Testis (tissue), 3 donors: ENCODE results near the gene HSD17B8. TPM values are rescaled to one million over a fixed set of nuclear protein-coding genes. Genes with fewer than 3 reads are reported as not detected.

Source experiments
- DNase-seq: peaks from one replicate; pipeline ENCODE4 v3.0.0-alpha.2; 2019
- H3K27ac ChIP-seq, 2 donors: fragments of 200-600 bp; sonication (generic); one replicate each; pipeline ENCODE4 v1.5.1; 2019
- H3K27me3 ChIP-seq: fragments of 200-600 bp; sonication (generic); one replicate; pipeline ENCODE4 v1.5.1; 2019
- H3K36me3 ChIP-seq: fragments of 200-600 bp; sonication (generic); one replicate; pipeline ENCODE4 v1.5.1; 2017; ENCODE audit warnings: low read depth; ENCODE audit errors: missing control alignments
- H3K4me1 ChIP-seq: fragments of 200-600 bp; sonication (generic); one replicate; pipeline ENCODE4 v1.5.1; 2019
- H3K4me3 ChIP-seq, 2 donors: fragments of 200-600 bp; sonication (generic); one replicate each; pipeline ENCODE4 v1.5.1; 2017 to 2019
- H3K9me3 ChIP-seq: fragments of 200-600 bp; sonication (generic); one replicate; pipeline ENCODE4 v1.5.1; 2017
- CTCF ChIP-seq, 3 experiments: fragments of 450-650 bp in 2 of 3; fragments of 200-600 bp in 1 of 3; sonication (generic) in 1 of 3; IDR thresholded peaks; one replicate each; pipeline ENCODE4 v1.5.1; 2016 to 2019; ENCODE audit warnings: antibody characterized with exemption in 3 of 3, mild to moderate bottlenecking in 2 of 3, moderate library complexity in 1 of 3
- POLR2A ChIP-seq: fragments of 450-650 bp; IDR thresholded peaks from one replicate; pipeline ENCODE4 v1.6.1; 2017; ENCODE audit warnings: antibody characterized with exemption, mild to moderate bottlenecking, moderate library complexity
- WGBS, 2 donors: methylation state at CpG; one replicate each; pipeline ENCODE4 v1.1.5; 2018; 5-methylcytosine and 5-hydroxymethylcytosine counted together
- intact Hi-C: fragments of 100-400 bp; cut with DNase I; formaldehyde crosslinking; loops from one replicate; pipeline ENCODE4 v1.15.1; 2023; ENCODE audit warnings: low total_unique reads
- polyA plus RNA-seq: library from polyadenylated mRNA; stranded (reverse); fragments of 350-450 nt; fragmentation: Illumina TruSeq; extraction: RNeasy Lipid Tissue Mini Kit (QIAGEN cat#74804); gene quantifications from one replicate; pipeline ENCODE4 v1.2.3, GENCODE V29; 2014; ENCODE audit warnings: low read depth, low replicate concordance; ENCODE audit not compliant: insufficient read depth
- total RNA-seq, 2 donors: library from RNA; depleted of rRNA; stranded (reverse); fragments of >200 nt; gene quantifications; one replicate each; pipeline ENCODE4 v1.2.3, GENCODE V29; 2016

The HSD17B8 gene
- total and polyA plus RNA-seq, 3 donors from 2014 or later: 11.2 to 26.3 (median 25.4) TPM

GRCh38 chr6:33164665-33165373, 39.6 kb upstream of the HSD17B8 start:
- 69 to 77% methylated on average over 13 to 14 of the region's 14 CpGs for WGBS, 2 donors
- DNase-seq: no peak

GRCh38 chr6:33165581-33166258, 38.7 kb upstream of the HSD17B8 start:
- intact Hi-C loops: no loop called here
- no peak overlapping the region for H3K4me3 ChIP-seq

More at GRCh38 chr6:33164665-33165373, 39.6 kb upstream of the HSD17B8 start:
- intact Hi-C loops: no loop called here
- Histone ChIP-seq H3K27ac (no peak overlapping the region), H3K4me1 (peaks cover 10% of the 10 kb centered on the region), H3K27me3 (no peaks in the 10 kb centered on the region), H3K36me3 (no peaks in the 10 kb centered on the region), H3K9me3 (no peaks in the 10 kb centered on the region), H3K4me3 (no peak overlapping the region)
- TF ChIP-seq POLR2A: no peak
- no peak for TF ChIP-seq CTCF (IDR thresholded peaks at IDR 0.05)

GRCh38 chr6:33166363-33166762, 38.1 kb upstream of the HSD17B8 start:
- intact Hi-C loops: no loop called here
- TF ChIP-seq CTCF (IDR thresholded peaks at IDR 0.05) (no peak), POLR2A (no peak)
- no peaks in the 10 kb centered on the region for H3K27me3 ChIP-seq
- no peaks in the 10 kb centered on the region for H3K4me1 ChIP-seq
- no peak for DNase-seq
- 78 to 90% methylated on average over 6 of the region's 6 CpGs for WGBS, 2 donors
- H3K27ac ChIP-seq: no peak overlapping the region
- H3K36me3 ChIP-seq: no peaks in the 10 kb centered on the region
- H3K9me3 ChIP-seq: no peaks in the 10 kb centered on the region
- no peak overlapping the region for H3K4me3 ChIP-seq

More at GRCh38 chr6:33165581-33166258, 38.7 kb upstream of the HSD17B8 start:
- 90 to 91% methylated on average over 17 of the region's 17 CpGs for WGBS, 2 donors
- Histone ChIP-seq H3K4me1 (peaks cover 6% of the 10 kb centered on the region), H3K9me3 (no peaks in the 10 kb centered on the region), H3K36me3 (no peaks in the 10 kb centered on the region), H3K27me3 (no peaks in the 10 kb centered on the region), H3K27ac (no peak overlapping the region)
- DNase-seq: no peak
- TF ChIP-seq CTCF (IDR thresholded peaks at IDR 0.05): no peak

GRCh38 chr6:33166811-33167210, 37.6 kb upstream of the HSD17B8 start:
- Histone ChIP-seq H3K27me3 (no peaks in the 10 kb centered on the region), H3K27ac (no peak overlapping the region), H3K4me3 (no peak overlapping the region), H3K36me3 (no peaks in the 10 kb centered on the region), H3K9me3 (no peaks in the 10 kb centered on the region), H3K4me1 (no peaks in the 10 kb centered on the region)
- DNase-seq: no peak
- WGBS, 2 donors: 91 to 95% methylated on average over 7 of the region's 7 CpGs
- intact Hi-C loops: no loop called here
- TF ChIP-seq CTCF (IDR thresholded peaks at IDR 0.05) (no peak), POLR2A (no peak)
